Activated CD4-positive, CD25-positive, alpha-beta regulatory T cell treated with anti-CD3 and anti-CD28 coated beads, Interleukin-2, amount 50 U/mL, for 16 hours (primary cell): ENCODE results near the gene PCID2.
"Not testable (repeated sequence)": the region's sequence is repeated elsewhere in the genome, so short reads cannot be mapped to it uniquely, and the experiment has no call there.

Experiments
- DNase-seq: peaks from one replicate; pipeline ENCODE4 v3.0.0-alpha.2; 2020; ENCODE audit warnings: low read depth, low spot score

Gene PCID2

DNA sequence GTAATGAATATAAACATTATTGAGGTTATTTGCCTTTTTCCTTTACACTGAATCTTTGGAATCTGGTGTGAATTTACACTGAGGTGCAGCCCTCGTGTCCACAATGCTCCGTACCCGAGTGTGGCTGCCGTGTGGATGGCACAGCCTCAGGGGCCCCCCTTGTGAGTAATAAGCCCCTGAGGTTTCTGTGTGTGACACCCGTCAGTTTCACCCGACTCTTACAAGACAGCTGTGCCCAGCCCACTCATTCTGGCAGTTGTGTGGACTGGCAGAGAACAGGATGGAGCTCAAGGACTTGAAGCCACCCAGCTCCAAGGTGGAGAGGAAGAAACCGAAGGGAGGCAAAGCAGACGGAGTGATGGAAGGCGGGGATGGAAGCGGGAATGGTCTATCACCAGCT is 42.2 kb downstream of the PCID2 start:
- DNase-seq = no peak

DNA sequence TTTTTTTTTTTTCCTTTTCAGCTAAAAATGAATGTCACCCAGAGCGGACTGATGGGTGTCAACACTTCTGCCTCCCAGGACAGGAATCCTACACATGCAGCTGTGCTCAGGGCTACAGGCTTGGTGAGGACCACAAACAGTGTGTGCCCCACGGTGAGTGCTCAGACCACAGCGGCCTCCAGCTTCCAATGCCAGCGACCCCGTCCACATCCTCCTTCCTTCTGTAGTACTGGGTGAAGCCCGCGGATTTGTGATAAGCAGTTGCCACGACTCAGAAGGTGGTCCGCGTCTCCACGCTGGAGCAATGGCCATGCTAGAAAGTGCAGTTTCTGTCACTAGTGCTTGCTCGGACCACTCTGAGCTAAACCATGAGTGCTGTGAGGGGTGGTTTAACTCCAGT is 44.0 kb downstream of the PCID2 start:
- DNase-seq = no peak

DNA sequence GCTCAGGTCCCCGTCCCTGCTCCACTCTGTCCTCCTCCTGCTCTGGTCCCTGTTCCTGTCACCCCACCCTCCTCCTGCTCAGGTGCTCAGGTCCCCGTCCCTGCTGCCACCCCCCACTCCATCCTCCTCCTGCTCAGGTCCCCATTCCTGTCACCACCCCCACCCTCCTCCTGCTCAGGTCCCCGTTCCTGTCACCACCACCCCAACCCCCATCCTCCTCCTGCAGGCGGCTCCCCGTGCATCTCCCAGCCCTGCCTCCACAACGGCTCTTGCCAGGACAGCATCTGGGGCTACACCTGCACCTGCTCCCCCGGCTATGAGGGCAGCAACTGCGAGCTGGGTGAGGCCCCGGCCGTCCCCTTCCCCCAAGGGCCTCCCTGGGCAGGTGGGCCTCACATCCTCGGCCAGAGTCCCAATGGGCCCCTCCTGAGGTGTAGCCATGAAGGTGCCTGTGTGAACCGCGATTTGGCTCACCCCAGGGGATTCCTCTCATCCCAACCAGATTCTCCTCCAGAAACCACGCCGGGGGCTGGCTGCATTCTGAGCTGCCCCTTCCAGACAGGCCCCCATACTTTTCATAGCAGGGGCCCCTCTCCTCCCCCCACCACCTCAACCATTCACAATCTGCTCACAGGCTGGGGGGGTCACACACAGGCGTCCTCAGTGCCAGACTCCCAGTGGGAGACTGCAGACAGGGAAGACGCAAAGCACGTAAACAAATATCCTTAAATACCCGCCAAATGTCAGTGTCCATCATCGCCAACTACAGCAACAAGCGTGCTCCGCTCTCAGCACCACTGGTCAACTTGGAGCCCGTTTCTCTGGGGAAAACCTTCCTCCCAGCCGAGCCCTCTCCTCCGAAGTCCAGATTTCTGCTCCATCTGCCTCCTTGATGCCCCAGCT is 45.4 kb downstream of the PCID2 start:
- no peak for DNase-seq

DNA sequence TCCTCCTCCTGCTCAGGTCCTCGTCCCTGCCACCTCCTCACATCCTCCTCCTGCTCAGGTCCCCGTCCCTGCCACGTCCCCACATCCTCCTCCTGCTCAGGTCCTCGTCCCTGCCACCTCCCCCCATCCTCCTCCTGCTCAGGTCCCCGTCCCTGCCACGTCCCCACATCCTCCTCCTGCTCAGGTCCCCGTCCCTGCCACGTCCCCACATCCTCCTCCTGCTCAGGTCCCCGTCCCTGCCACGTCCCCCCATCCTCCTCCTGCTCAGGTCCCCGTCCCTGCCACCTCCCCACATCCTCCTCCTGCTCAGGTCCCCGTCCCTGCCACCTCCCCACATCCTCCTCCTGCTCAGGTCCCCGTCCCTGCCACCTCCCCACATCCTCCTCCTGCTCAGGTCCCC is 46.5 kb downstream of the PCID2 start:
- DNase-seq = not testable (repeated sequence)

DNA sequence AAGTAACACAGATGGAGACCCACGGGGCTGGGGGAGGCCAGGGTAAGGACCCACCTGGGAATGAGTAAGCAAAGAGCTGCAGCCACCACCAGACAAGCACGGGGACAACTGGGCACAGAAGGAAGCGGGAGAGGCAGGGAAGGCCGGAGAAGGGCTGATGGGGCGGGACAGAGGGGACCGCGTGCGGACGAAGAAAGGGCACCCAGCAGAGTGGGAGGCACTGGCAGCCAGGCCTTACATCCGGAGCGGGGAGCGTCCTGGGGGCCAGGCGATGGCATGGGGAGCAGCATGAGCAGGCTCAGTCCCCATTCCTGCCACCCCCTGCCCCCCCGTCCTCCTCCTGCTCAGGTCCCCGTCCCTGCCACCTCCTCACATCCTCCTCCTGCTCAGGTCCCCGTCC is 47.0 kb downstream of the PCID2 start:
- no peak for DNase-seq

DNA sequence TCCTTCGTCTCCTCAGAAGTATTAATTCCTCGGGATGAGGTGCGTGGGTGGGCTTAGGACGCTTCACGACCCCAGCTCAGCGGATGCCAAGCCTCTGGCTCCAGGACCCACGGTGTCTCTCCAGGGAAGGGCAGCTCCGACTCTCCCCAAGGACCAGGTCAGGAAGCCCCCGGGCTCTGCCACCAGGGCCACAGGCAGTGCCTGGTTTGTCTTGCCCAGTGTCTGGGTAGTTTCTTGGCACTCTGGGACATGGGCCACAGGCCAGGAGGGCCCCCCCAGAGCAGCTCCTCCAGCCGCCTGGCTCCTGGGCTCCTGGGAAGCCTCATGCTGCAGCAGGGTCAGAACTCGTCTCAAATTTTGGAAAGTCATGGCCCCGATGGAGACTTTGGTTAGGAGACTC is 47.5 kb downstream of the PCID2 start:
- DNase-seq = no peak

DNA sequence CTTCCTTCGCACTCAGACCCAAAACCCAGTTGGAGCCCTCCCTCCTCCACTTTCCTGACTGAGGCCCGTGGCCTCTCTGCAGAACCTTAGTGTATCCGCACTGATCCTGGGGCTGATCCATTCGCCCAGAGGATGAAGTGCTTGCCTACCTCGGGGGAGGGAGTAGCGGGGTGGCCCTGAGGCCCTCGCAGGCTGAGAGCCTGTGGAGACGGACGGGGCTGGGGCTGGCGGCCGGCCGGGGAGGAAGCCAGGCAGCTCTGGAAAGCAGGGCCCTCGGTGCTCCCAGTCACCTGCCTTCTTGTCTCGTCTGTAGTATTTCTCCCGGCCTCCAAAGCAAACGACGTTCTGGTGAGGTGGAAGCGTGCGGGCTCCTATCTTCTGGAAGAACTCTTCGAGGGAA is 48.8 kb downstream of the PCID2 start:
- DNase-seq = no peak

DNA sequence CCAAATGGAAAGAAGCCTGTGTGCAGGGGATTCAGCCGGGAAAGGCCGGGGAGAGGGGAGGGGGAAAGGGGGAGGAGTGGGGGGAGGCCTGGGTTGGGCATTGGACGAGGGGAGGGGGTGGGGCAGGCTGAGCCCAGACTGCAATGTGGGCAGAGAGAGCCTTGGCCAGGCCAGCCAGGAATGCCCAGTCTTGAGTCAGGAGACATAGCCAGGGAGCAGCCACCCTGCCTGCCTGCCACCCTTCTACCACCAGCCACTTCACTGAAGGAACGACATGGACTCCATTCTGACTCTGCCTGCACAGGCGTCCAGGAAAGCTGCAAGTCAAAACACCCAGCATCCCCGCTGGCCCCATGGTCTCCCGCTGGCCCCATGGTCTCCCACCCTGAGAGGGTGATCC is 49.5 kb downstream of the PCID2 start:
- DNase-seq = no peak

DNA sequence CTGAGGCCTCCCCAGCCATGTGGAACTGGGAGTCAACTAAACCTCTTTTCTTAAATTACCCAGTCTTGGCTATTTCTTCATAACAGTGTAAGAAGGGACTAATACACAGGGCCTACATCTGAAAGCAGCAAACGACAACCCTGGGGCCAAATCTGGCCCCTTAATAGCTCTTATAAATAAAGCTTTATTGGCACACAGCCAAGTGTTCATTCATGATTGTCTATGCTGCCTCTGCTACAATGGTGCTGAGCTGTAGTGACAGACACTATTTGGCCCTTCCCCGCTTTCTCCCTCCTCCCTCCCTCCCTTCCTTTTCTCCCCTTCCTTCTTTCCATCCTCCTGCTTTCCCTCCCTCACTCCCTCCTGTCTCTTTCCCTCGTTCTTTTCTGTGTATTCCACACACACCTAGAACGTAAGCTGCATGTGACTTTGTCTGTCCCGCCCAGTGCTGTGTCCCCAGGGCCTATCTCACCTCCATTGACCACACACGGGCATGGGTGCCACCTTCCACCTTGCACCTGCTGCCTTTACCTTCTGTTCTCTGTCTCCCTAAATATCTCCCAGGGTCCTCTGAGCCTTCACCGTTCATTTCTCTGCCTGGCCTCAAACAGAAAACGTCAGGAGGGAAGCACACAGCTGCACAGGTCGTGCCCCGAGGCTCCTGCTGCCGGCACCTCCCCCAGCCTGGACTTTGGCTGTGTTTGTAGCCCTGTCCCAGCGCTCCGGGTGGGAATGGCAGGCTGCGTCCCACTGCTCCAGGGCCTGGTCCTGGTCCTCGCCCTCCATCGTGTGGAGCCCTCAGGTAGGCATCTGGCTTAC is 50.3 kb downstream of the PCID2 start, which contains the start of gene PROZ:
Gene PROZ, plus strand, starts transcription at position 720 of the 819 bp plus-strand sequence. Its CDS starts 13 bp downstream, at position 733.
- no peak for DNase-seq

DNA sequence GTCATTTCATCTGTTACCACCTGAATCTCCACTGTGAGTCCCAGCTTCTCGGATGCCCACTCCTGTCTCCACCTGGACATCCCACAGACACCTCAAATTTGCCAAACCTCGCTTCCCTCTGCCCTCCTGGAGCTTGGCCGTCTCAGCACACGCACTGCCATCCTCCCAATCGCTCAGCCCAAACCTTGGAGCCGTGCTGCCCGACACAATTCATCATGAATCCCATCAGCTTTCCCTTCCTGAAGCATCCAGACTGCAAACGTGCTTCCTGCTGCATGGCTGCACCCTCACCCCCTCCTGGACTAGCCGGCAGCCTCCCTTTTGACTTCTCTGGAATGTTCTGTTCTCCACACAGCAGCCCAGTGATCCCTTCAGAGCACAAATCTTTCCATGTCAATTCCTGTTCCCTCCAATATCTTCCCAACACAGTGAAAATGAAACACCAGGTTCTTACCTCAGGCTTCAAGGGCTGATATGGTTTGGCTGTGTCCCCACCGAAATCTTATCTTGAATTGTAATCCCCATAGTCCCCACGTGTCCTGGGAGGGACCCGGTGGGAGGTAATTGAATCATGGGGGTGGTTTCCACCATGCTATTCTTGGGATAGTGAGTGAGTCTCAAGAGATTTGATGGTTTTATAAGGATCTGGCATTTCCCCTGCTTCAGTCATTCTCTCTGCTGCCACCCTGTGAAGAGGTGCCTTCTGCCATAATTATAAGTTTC is 51.1 kb downstream of the PCID2 start:
- no peak for DNase-seq

DNA sequence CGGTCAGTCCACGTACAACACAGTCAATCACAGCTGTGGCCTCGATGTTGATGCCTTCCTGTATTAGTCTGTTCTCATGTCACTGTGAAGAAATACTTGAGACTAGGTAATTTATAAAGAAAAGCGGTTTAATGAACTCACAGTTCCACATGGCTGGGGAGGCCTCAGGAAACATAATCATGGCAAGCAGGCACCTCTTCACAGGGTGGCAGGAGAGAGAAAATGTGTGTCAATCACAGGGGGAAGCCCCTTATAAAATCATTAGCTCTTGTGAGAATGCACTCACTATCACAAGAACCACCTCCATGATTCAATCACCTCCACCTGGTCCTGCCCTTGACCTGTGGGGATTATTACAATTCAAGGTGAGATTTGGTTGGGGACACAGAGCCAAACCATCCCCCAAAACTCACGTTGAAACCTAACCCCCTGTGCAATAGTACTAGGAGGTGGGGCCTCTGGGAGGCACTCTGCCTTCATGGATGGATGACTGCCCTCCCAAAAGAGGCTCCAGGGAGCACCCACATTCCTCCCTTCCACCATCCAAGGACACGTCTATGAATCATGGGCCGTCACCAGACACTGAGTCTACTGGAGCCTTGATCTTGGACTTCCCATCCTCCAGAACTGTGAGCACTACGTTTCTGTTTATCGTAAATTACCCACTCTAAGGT is 52.4 kb downstream of the PCID2 start:
- no peak for DNase-seq

DNA sequence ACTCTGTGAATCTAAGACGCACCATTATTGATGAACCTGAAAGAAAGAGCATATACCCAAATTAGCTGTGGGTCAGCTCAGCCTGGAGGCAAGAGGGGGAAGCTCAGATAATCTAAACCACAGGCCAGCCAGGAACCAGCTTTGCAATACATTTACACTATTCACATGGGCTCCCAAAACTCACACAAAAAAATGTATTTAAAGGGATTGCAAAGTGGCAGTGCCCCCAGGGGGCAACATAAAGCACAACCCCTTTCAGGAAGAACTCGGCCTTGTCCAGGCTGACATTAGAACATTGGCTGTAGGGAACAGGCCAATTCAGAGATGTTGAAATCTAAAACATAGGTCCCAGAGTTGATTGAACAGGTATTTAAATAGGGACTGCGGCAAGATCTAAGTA is 53.3 kb downstream of the PCID2 start:
- DNase-seq = no peak

DNA sequence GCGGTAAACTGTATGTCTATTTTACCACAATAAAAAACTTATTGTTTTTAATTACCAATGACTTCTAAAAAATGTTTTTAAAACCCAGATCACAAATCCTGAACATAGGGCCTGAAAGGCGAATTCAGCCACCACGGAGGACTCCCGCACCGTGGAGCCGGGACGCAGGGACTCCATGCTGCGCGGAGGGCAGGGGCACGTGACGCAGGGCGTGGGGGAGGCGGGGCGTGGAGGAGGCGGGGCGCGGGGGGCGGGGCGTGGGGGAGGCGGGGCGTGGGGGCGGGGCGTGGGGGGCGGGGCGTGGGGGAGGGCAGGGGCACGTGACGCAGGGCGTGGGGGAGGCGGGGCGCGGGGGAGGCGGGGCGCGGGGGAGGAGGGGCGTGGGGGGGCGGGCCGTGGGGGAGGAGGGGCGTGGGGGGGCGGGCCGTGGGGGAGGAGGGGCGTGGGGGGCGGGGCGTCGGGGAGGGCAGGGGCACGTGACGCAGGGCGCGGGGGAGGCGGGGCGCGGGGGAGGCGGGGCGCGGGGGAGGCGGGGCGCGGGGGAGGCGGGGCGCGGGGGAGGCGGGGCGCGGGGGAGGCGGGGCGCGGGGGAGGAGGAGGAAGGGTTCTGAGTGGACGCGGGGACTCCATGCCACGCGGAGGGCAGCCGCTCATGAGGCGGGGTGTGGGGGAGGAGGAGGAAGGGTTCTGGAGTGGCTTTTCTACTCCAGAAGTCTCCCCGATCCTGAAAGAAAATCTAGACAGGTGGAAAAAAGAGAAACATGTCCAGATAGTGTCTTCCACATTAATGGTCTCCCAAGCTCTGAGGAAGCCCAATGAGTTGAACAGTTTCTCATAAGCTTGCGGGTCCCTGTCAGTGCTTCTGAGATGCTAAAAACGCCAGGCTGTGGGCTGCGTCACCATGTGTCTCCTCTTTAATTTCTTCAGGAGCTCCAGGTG is 54.4 kb downstream of the PCID2 start:
- peak; percentile 59 for DNase-seq

DNA sequence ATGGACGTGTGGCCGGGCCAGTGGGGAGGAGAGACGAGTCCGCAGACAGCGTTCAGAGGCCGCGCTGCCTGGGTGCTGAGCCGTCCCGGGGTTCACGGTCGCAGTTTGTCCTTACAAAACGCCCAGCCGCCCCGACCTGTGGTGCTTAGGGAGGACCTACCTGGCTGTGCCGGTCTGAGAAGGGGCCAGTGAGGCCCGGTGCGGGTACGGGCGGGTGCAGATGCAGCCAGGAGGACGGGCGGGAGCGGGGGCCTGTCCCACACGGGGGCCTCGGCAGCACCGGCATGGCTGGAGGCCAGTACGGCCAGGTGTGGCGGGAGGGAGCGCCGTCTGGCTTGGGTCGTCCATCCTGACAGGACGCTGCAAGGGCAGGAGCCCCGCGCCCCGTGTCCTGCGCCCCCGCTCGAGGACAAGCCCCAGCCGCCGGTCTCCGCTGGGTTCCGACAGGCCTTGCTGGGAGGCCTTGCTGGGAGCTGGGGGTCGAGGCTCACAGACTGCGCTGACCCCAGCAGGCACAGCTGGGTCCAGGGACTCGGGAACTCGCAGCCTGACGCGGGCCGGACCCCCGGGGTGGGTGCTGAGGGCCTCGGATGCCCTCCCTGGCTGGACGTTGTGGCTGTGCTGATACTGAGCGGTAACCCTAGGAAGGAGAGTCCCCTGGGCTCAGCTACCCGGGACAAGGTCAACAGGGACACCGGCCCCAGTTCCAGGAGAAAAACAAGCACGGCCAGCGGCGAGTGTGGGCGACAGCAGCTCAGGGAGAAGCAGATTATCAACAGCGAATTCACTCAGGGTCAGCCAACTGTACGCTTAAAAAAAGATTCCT is 55.3 kb downstream of the PCID2 start:
- DNase-seq = no peak

DNA sequence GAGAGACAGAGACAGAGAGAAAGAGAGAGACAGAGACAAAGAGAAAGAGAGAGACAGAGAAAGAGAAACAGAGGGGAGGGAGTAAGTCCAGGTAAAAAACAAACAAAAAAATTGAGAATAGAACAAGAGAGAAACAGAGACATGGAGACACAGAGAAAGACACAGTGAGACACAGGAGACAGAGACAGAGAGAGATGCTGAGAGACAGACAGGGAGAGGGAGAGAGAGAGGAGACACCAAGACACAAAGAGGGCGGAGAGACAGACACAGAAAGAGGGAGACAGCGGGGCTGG is 55.8 kb downstream of the PCID2 start:
- no peak for DNase-seq

DNA sequence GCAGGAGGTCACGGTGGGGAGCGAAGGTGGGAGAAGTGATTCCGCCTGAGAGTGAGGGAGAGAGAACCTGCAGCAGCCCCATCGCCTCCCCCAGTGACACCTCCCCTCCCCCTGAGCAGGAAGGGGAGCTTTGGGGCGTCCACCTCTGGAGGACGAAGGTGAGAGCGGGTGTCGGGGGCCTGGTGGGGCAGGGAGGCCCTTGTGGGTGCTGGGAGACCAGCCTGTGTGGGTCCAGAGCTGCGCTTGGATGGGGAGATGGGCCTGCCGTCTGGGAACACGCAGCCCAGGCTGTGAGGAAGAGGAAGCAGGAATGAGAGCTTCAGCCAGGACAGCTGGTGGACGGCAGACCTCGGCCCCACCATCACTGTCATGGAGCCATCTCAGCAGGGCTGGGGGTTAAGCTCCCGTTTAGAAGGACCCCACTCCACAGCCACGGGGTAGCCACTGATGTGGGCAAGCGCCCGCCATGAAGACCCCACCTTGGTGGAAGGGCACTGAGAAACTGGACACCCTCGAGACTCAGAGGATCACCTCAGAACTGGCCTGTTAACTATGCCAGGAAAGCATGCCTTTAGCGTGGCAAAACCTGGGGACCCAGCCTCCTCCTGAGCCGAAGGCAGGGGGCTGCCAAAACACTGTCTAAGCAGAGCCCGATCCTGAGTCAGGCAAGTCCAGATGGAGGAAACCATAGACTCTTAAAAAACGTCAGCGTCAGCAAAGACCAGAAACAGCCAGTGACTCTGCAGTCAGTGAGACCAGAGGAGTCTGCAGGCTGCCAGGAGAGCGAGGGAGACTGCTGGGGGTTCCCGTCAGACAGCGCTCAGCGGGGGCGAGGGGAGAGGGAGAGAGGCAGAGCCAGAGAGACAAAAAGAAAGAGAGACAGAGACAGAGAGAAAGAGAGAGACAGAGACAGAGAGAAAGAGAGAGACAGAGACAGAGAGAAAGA is 56.5 kb downstream of the PCID2 start:
- no peak for DNase-seq

DNA sequence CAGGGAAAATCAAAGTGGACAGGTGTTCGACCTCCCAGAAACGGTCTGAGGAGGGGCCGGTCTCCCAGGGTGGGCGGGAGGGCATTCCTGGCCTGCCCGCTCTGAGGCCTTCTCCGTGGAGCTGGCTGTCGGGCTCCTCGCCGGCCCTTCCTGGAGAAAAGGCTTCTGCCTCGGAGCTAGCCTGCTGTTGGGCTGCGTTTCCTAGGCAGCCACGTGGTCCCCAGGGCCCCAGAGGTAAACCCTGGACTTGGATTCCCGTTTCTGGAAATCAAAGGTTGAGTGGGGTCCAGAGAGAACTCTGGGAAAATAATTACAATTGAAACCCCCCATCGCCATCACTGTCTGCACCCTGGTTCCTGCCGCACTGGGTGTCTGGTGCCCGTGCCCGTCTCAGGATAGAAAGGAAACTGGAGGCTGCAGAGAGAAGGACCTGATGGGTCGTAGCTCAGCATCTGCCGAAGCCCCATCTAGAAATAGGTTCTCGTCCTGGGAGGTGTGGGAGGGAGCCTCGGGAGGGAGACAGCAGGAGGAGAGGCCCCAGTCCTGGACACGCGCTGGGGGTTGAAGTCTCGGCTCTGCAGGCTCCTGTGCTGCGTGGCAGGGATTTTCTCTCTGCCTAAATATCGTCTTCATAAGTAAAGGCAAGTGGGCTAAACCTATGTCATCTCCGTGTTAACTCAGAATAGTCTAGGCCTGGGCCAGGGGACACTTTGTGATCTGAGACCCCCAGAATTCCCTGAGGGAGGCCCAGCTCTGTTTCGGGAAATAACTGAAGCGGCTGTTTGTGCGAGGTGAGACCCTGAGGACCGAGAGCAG is 57.7 kb downstream of the PCID2 start:
- no peak for DNase-seq
